Measurements from ENCODE around the gene CIBAR2.

CIBAR2 gene

DNA sequence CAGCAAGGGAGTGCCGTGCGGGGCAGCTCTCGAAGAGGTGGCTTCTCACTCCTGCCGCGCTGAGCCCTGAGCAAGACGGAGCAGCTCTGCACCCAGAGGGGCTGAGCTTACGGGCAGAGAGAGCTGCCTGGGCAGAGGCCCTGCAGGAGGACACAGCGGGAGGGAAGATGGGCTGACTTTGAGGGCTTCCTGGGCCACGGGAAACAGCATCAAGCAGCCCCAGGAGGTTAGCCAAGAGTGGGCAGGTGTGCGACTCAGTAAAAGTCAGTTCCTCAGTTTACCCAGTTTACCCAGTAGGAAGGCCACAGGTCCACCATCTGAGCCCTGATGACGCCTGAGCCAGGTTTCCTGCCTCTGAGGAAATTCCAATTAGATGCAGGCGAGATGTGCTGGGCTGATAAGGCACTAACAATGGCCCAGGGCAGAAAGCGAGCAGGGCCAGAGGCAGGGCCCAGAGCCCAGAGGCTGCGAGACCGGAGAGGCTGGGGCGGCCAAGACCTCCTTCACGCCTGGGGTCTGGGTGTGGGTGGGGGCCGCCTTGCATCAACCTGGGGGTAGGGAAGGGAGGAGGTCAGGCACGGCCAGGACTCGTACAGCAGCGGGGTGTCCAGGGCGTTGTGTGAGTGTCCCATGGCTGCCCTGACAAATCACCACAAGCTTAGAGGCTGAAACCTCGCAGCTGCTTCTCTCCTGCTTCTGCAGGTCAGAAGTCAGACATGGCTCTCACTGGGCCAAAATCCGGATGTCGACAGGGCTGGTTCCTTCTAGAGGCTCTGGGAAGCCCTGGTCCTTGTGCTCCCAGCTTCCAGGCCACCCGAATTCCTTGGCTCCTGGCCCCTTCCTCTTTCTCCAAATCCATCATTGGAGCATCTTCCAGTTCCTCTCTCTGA, 32.0 kb upstream of the CIBAR2 start:
- no peak for DNase-seq (ENCODE audit: low read depth in 1 of 2, low spot score in 1 of 2)

GRCh38 chr16:85142771-85143211, 30.5 kb upstream of the CIBAR2 start:
- DNase-seq (ENCODE audit: low read depth in 1 of 2, low spot score in 1 of 2): no peak

DNA sequence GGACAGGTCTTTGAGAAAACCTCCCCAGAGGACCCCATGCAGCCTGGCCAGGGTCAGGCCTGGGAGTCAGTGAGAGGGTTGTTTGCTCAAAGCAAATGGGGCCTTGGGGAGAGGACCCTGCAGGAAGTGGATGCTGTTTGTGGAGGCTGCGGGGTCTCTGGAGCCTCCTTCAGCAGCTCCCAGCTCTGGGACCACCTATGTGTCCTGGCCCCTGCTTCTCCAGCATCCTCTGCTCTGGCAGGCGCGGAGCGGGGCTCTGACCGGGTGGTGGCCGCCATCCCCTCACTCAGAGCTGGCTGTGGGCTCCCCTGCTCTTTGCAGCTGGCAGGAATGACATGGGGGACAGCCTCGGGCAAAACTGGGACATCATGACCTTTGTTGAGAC, 29.8 kb upstream of the CIBAR2 start:
- DNase-seq (ENCODE audit: low read depth in 1 of 2, low spot score in 1 of 2): no peak

- DNase-seq (ENCODE audit: low read depth in 1 of 2, low spot score in 1 of 2): no peak
Measured at GRCh38 chr16:85141491-85142128, 29.3 kb upstream of the CIBAR2 start.

DNA sequence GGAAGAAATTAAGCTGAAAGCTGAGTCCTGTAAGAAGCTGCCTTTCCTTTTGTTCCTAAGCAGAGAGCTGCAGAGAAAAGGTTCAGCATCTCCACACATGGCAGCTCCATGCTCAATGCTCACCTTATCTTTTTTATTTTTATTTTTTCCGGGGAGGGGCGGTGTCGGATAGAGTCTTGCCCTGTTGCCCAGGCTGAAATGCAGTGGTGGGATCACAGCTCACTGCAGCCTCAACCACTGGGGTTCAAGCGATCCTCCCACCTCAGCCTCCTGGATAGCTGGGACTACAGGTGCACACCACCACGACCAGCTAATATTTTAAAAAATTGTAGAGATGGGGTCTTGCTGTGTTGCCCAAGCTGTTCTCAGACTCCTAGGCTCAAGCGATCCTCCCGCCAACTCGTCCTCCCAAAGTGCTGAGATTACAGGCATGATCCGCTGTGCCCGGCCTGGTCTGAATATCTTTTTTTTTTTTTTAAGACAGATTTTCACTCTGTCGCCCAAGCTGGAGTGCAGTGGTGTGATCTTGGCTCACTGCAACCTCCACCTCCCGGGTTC, 28.3 kb upstream of the CIBAR2 start:
- no peak for DNase-seq (ENCODE audit: low read depth in 1 of 2, low spot score in 1 of 2)

GRCh38 chr16:85139881-85140339, 27.6 kb upstream of the CIBAR2 start:
- no peak for DNase-seq (ENCODE audit: low read depth in 1 of 2, low spot score in 1 of 2)

GRCh38 chr16:85138825-85139627, 26.8 kb upstream of the CIBAR2 start:
- no peak for DNase-seq (ENCODE audit: low read depth in 1 of 2, low spot score in 1 of 2)

DNA sequence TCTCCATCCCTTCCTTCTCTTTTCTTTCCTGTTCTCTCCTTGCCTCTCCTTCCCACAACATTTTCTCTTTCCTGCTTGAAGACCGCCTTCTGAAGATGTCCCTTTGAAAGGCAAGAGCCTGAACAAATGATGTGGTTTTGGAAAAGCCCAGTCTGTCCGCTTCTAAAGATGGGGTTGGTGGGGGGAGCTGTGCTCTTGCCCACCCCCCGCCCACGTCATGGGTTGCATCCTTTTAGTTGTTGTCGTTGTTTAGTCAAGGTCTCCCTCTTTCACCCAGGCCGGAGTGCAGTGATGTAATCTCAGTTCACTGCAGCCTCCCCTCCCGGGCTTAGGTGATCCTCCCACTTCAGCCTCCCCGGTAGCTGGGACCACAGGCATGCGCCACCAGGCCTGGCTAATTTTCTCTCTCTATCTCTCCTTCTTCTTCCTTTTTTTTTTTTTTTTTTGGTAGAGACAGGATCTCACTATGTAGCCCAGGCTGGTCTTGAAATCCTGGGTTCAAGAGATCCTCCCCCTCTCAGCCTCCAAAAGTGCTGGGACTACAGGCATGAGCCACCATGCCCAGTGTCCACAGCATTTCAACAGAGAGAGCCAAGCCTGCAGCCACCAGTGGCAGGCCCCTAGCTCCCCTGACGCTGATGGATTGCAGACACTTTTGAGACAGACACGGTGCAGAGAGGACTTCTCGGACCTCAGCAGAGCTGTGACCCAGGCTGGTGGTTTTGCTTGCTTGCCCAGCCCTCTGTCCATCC, 26.0 kb upstream of the CIBAR2 start:
- no peak for DNase-seq (ENCODE audit: low read depth in 1 of 2, low spot score in 1 of 2)

GRCh38 chr16:85137323-85138072, 25.2 kb upstream of the CIBAR2 start:
- DNase-seq (ENCODE audit: low read depth in 1 of 2, low spot score in 1 of 2): no peak

GRCh38 chr16:85136702-85137322, 24.5 kb upstream of the CIBAR2 start:
- DNase-seq (ENCODE audit: low read depth in 1 of 2, low spot score in 1 of 2): no peak

DNA sequence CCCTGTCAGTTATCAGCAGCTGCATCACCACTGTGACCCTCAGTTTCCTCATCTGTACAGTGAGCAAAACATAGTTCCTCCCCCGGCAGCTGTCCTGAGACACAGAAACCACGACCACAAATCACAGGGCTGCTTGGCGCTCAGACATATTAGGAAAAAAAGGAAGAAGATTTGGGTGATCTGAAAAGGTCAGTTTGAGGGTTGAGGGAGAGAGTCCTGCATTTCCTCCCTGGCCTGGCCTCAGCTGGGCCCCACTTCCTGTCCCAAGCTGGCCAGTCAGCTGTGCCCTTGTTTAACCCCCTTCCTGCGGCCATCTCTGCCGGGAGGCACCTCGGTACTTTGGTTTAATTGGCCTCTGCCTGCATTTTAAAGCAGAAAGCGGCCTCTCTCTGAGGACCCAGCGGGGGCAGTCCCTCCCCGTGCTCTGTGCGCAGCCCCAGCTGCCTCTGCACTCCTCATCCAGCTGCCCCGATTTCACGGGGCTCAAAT, 24.0 kb upstream of the CIBAR2 start:
- no peak for DNase-seq (ENCODE audit: low read depth in 1 of 2, low spot score in 1 of 2)

GRCh38 chr16:85134789-85135142, 22.5 kb upstream of the CIBAR2 start:
- no peak for DNase-seq (ENCODE audit: low read depth in 1 of 2, low spot score in 1 of 2)

DNA sequence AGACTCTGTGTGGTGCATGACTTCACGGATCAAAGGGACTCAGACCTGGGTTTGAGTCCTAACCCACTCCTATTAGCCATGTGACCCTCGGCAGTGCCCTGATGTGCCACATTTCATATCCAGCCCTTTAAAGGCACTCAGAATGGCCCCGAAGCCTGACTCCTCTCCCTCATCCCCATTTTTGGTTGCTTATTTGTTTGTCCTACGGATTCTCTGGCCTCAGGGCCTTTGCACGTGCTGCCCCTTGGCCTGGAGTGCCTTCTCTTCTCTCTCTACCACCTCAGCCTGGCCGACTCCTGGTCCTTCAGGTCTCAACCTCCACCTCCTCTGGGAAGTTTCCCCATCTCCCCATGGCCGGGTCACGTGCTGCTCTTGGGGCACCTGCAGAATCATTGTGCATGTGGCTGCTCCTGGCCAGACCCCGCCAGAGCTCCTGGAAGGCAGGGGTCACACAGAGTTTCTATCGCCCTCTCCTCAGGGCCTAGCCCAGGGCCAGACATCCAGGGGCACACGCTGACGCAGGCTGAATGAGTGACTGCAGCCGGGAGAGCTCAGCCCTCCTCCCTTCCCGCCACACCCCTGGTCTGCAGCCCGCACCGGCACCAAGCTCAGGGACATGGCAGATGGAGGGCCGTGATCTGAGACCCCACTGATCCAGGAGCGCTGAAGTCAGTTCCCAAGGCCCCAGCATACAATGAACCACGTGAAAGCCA, 22.0 kb upstream of the CIBAR2 start:
- DNase-seq (ENCODE audit: low read depth in 1 of 2, low spot score in 1 of 2): no peak

DNA sequence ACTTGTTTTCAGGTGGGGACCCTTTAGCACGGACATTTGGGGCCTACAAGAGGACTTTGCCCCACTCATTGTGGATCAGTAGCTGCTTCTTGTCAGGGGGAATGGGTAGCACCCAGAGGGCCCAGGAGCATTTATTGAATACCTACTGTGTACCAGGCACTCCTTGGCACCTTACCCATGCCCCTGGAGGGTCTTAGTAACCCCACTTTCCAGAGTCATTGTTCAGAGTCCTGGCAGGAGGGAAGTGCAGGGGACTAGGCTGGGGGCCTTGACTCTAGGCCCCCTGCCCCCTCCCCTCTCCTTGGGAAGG, 21.0 kb upstream of the CIBAR2 start:
- no peak for DNase-seq (ENCODE audit: low read depth in 1 of 2, low spot score in 1 of 2)

- DNase-seq (ENCODE audit: low read depth in 1 of 2, low spot score in 1 of 2): no peak
Measured at GRCh38 chr16:85132456-85133289, 20.4 kb upstream of the CIBAR2 start.

DNA sequence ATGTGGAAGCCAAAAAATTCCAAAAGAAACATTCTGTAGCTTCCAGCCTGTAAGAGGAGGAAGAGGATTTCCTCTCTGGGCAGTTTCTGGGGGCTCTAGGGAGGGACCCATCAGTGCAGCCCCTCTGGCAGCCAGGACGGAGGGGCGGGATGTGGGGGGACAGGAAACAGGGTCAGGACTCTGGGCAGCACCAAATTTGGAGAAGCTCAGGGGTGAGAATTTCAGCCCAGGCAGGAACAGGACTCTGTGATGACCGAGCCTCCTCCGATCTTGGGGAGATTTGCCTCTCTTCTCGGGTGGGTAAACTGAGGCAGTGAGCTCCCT, 18.4 kb upstream of the CIBAR2 start:
- no peak for DNase-seq (ENCODE audit: low read depth in 1 of 2, low spot score in 1 of 2)

GRCh38 chr16:85129876-85130704, 17.8 kb upstream of the CIBAR2 start:
- DNase-seq (ENCODE audit: low read depth in 1 of 2, low spot score in 1 of 2): no peak
